ENCODE measurements around the gene APLP2.

GRCh38 chr11:130159657-130160497 lies 90.2 kb downstream of the APLP2 start, which contains the start of gene ST14:
- TF ChIP-seq ZFP3 (CRISPR knock-in tag; IDR thresholded peaks at IDR 0.05) (no peak), ZC3H10 (CRISPR knock-in tag; IDR thresholded peaks at IDR 0.05) (no peak), BACH2 (CRISPR knock-in tag; IDR thresholded peaks at IDR 0.05; ENCODE audit: borderline replicate concordance) (no peak), CSDC2 (CRISPR knock-in tag; IDR thresholded peaks at IDR 0.05) (no peak), ZFP30 (CRISPR knock-in tag; IDR thresholded peaks at IDR 0.05) (no peak), RARB (CRISPR knock-in tag; IDR thresholded peaks at IDR 0.05) (no peak), CREB5 (CRISPR knock-in tag; IDR thresholded peaks at IDR 0.05; ENCODE audit: low read depth) (no peak), ARNTL (CRISPR knock-in tag; IDR thresholded peaks at IDR 0.05; ENCODE audit: borderline replicate concordance, low read depth) (no peak), PATZ1 (CRISPR knock-in tag; IDR thresholded peaks at IDR 0.05; ENCODE audit: borderline replicate concordance) (no peak), TOX (CRISPR knock-in tag; IDR thresholded peaks at IDR 0.05; ENCODE audit: borderline replicate concordance) (no peak)

All from SK-N-SH treated with all-trans-retinoic acid at 6 μM for 48 hours (cell line).